Common myeloid progenitor, CD34-positive (primary cell): ENCODE measurements around the gene PLD5.
"Not testable (repeated sequence)": the region's sequence is repeated elsewhere in the genome, so short reads cannot be mapped to it uniquely, and the experiment has no call there.

Experiments
- CTCF ChIA-PET: fragments of 350-600 bp; sonication (Branson Sonifier 250); formaldehyde crosslinking; loops from one replicate; lab custom pipeline; 2021; ENCODE audit warnings: antibody characterized with exemption; lab: Charles Lee
- POLR2A ChIA-PET: fragments of 350-600 bp; sonication (Branson Sonifier 250); formaldehyde crosslinking; loops from one replicate; lab custom pipeline; 2021; ENCODE audit warnings: antibody characterized with exemption; lab: Charles Lee
- DNase-seq, 3 donors: peaks; one replicate each; pipeline versions ENCODE4 v3.0.0 to v3.0.0-alpha.2; 2013
- H3K27ac ChIP-seq, 2 experiments: 1 replicate in 1 of 2; 2 replicates in 1 of 2; pipeline ENCODE4 v1.7.0; 2013; ENCODE audit warnings: inconsistent platforms in 2 of 2, low read length in 2 of 2, mild to moderate bottlenecking in 2 of 2, low read depth in 1 of 2, moderate library complexity in 1 of 2; ENCODE audit not compliant: severe bottlenecking in 2 of 2, insufficient read depth in 1 of 2, poor library complexity in 1 of 2
- H3K27me3 ChIP-seq, 5 experiments: replicated peaks in 2 of 5; 1 replicate in 3 of 5; 2 replicates in 2 of 5; pipeline versions ENCODE4 v1.6.1 to v1.7.0; 2013; ENCODE audit warnings: low read length in 4 of 5, mild to moderate bottlenecking in 2 of 5, moderate library complexity in 2 of 5, inconsistent platforms in 1 of 5; ENCODE audit not compliant: insufficient read depth in 5 of 5, control insufficient read depth in 4 of 5
- H3K36me3 ChIP-seq, 4 experiments: 1 replicate in 2 of 4; 2 replicates in 2 of 4; pipeline versions ENCODE4 v1.6.1 to v1.7.0; 2013; ENCODE audit warnings: low read length in 3 of 4, control low read depth in 1 of 4, mild to moderate bottlenecking in 1 of 4; ENCODE audit not compliant: control insufficient read depth in 4 of 4, insufficient read depth in 4 of 4
- H3K4me1 ChIP-seq, 4 experiments: 1 replicate in 3 of 4; 2 replicates in 1 of 4; pipeline versions ENCODE4 v1.6.1 to v1.7.1; 2013; ENCODE audit warnings: low read length in 3 of 4, mild to moderate bottlenecking in 3 of 4, control low read depth in 1 of 4, inconsistent platforms in 1 of 4, moderate library complexity in 1 of 4; ENCODE audit not compliant: control insufficient read depth in 4 of 4, insufficient read depth in 4 of 4; ENCODE audit errors: control extremely low read depth in 1 of 4
- H3K4me3 ChIP-seq, 7 experiments: 1 replicate in 4 of 7; 2 replicates in 3 of 7; pipeline versions ENCODE4 v1.5.1 to v1.7.0; 2013; ENCODE audit warnings: mild to moderate bottlenecking in 7 of 7, low read length in 6 of 7, moderate library complexity in 6 of 7, inconsistent platforms in 2 of 7, low read depth in 2 of 7, control low read depth in 1 of 7; ENCODE audit not compliant: insufficient read depth in 4 of 7, control insufficient read depth in 1 of 7; ENCODE audit errors: extremely low read depth in 1 of 7
- H3K9me3 ChIP-seq, 5 experiments: 1 replicate in 4 of 5; 2 replicates in 1 of 5; pipeline versions ENCODE4 v1.6.1 to v1.7.1; 2013; ENCODE audit warnings: low read length in 4 of 5, mild to moderate bottlenecking in 2 of 5, inconsistent platforms in 1 of 5, low read depth in 1 of 5, moderate library complexity in 1 of 5; ENCODE audit not compliant: control insufficient read depth in 4 of 5, insufficient read depth in 2 of 5; ENCODE audit errors: control extremely low read depth in 1 of 5
- WGBS: methylation state at CpG from one replicate; pipeline ENCODE4 v1.1.5; 2013; ENCODE audit not compliant: insufficient coverage; 5-methylcytosine and 5-hydroxymethylcytosine counted together

Gene PLD5

DNA sequence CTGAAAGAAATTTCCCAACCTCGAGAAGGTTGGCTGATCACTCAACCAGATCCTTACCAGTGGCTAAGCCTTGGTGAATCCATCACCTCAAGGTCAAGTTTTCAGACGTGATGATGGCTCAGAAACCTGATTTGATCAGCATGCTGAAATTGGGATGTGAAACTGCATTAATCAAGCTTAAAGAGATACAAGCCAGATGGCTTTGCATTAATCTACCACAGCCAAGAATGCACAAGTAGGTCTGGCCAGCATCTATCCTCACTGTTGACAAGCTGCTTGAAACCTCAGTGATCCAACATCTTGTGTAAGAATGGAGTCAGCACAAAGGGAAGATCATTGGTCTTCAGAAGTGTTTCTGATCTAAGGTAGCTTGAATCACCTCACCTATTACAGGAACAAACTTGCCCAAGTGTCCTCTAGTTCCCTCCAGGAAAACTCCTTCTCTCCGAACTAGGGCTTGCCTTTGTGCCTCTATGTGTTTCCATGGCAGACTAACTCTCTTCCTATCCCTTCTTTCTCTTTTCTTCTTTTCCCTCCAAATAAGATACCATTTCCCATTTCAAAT lies 210.3 kb downstream of the PLD5 start:
- POLR2A ChIA-PET, H3K27me3 ChIP-seq, H3K9me3 ChIP-seq, H3K4me1 ChIP-seq, H3K27ac ChIP-seq, CTCF ChIA-PET, H3K4me3 ChIP-seq, DNase-seq, H3K36me3 ChIP-seq: not testable (repeated sequence)
- 100% methylated on average over 1 of the region's 3 CpGs for WGBS

DNA sequence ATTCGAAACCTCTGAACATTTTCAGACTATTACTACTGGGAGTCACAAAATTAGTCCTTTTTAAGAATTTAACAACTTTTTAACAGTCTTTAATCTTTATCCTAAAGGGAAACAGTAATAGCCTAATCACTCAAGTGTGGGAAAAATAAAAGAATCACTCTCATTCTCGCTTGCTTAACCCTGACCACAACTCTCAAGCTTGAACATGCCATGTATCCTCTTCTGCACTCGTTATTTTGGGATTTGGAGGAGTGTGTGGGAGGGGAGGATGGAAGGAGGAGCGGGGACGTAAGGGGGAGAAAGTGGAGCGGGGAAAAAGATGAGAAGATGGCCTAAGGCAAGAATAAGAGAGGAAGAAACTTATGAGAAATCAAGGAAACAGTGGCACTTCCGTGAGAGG lies 215.8 kb downstream of the PLD5 start:
- WGBS: no CpG with 5 or more reads among the region's 7 CpGs
- H3K27ac ChIP-seq, CTCF ChIA-PET, H3K9me3 ChIP-seq, DNase-seq, H3K4me3 ChIP-seq, POLR2A ChIA-PET, H3K36me3 ChIP-seq, H3K27me3 ChIP-seq, H3K4me1 ChIP-seq: not testable (repeated sequence)

DNA sequence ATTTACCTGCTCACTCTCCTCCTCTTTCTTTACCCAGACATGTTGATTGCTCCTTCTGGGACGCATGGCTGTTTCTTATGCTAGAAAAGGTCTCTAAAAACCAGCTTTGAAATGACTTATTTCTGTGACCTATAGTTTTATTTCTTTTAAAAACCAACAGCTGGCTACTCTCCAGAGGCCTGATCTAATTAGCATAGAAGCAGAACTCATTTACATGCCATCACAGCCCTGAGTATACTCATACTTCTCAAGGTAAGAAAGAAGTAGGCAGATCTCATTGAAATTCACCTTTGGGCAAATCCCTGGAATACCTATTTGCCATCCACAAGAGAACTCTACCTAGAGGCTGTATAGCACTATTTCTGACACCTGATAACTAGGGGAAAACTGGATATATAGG lies 230.7 kb downstream of the PLD5 start:
- POLR2A ChIA-PET, H3K27me3 ChIP-seq, DNase-seq, H3K4me1 ChIP-seq, H3K36me3 ChIP-seq, H3K9me3 ChIP-seq, H3K4me3 ChIP-seq, H3K27ac ChIP-seq, CTCF ChIA-PET: not testable (repeated sequence)
- 100% methylated on average over 1 of the region's 1 CpG for WGBS

DNA sequence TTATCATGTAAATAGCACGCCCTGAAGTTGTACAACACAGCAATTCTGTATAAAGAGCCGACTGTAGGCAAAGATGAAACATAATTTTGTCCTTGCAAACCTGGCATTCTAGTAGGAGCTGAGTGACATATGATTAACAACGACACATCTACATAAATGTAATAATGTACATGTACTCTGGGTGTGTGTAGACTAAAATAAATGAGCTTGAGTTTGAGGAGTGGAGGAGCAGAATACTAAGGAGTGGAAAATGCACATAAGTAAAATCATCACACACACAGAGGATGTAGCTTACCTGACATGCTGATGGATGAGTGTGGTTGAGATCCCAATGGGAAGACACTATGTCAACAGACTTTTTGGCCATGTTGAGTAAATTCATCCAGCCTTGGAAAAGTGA lies 236.4 kb downstream of the PLD5 start:
- H3K27ac ChIP-seq, DNase-seq, H3K27me3 ChIP-seq, CTCF ChIA-PET, H3K4me3 ChIP-seq, H3K36me3 ChIP-seq, POLR2A ChIA-PET, H3K9me3 ChIP-seq, H3K4me1 ChIP-seq: not testable (repeated sequence)
- no CpG with 5 or more reads among the region's 3 CpGs for WGBS

DNA sequence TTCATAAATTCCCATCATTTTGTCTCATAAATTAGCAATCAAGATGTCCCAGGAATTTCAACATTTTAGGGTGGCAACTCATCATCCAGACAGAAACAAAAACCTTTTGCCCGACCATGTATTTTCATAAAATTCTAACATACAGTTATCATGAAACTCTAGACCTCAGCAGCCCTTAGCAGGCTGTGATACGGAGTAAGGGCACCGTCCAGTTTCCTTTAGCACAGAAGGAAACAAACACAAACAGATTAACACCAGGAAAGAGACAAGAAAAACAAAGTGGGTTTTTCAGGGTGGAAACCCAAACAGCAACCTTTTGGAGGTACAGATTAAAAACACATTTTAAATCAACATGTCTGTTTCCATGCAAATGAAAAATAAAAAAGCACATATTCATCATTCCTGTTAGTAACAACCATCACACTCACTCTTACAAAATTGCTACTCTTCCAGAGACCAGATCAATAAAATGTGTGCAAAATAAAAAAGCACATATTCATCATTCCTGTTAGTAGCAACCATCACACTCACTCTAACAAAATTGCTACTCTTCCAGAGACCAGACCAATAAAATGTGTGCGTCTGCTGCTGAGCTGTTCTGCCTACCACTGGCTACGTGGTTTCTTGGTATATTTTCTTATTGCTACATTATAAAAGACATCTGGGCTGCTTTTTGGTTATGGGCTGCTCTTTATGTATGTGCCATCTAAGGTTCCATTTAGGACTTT lies 241.6 kb downstream of the PLD5 start:
- POLR2A ChIA-PET, H3K4me3 ChIP-seq, H3K27ac ChIP-seq, H3K27me3 ChIP-seq, H3K36me3 ChIP-seq, DNase-seq, H3K4me1 ChIP-seq, H3K9me3 ChIP-seq, CTCF ChIA-PET: not testable (repeated sequence)
- 60% methylated on average over 1 of the region's 5 CpGs for WGBS

DNA sequence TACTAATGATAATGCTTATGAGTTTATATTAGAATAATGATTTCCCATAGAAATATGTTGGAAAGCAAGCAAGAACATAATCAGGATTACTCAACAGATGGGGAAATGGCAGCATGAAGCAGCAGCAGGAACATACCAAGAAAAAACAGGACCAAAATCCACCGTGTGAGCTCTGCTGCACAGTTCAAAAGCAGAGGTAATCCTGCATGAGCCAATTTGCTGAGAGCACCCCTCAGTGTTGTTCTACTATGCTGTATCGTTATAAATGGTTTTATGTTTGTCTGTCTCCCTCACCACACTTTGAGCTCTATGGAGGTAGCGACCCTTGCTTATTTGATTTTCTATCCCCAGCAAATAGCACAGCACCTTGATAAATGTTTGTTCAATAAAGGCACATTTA lies 246.1 kb downstream of the PLD5 start:
- H3K36me3 ChIP-seq, H3K4me3 ChIP-seq, POLR2A ChIA-PET, H3K27me3 ChIP-seq, CTCF ChIA-PET, H3K9me3 ChIP-seq, H3K4me1 ChIP-seq, H3K27ac ChIP-seq, DNase-seq: not testable (repeated sequence)
- WGBS: 71% methylated on average over 1 of the region's 3 CpGs

DNA sequence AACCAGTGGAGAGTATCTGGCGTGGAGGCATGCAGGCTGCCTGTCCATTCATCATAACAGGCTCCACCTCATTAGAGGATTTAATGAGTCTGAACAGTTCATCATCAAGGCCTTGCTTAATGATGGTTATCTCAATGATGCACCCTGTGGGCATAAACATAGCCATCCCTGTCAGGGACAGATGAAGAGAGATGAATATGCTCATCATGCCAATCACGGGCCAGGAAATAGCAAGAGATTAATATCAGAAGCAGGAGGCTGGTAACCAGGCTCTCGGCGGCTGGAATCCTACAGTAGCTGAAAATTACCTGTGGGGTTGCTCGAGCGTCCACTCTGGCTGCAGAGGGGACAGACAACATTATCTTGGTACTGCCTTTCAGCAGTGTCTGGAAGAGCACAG lies 247.7 kb downstream of the PLD5 start:
- H3K36me3 ChIP-seq, H3K27me3 ChIP-seq, POLR2A ChIA-PET, DNase-seq, H3K4me3 ChIP-seq, H3K27ac ChIP-seq, H3K9me3 ChIP-seq, CTCF ChIA-PET, H3K4me1 ChIP-seq: not testable (repeated sequence)
- 97% methylated on average over 5 of the region's 6 CpGs for WGBS
